ENCODE data around the gene CERS6. TPM values are rescaled to one million over a fixed set of nuclear protein-coding genes. Genes with fewer than 3 reads are reported as not detected.

The CERS6 gene
- total and polyA plus RNA-seq, 4 donors = 4.2 to 20.4 (median 10.1) TPM

DNA sequence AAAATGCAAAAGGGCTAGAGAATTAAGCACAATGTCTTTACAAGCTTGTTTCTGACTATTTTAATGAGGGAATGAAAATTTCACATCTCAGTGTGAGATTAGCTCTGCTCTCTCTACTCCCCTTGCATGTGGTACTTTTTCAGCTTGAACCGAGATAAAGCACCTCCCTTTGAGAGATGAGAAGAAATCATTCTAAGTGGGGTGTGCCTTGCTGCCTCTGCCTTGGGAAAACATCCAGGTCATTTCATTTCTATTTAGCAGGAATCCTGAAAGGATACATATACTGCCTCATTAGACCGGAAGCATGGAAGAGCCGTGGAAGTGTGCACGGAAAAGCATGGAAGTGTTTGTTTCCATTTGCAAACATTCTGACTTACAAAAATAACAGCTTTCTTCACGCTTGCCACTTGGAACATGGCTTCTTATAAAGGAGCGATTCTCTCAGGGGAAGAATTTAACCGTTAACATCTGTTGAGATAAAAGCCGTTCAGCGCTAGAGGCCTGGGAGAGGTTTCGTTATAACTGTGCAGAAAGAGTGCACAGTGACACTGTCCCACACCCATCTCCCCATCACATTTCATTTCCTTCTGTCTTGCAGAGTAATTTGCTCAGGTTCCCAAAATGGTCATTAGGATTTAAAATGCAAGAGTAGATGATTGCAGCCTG, 363.1 kb downstream of the CERS6 start:
- H3K4me3 ChIP-seq (ENCODE audit: low read depth in 1 of 3, low read length in 3 of 3) = no peak overlapping the region
- no peaks in the 10 kb centered on the region for H3K36me3 ChIP-seq (ENCODE audit: control insufficient read depth in 4 of 4, insufficient read depth in 3 of 4, low read depth in 1 of 4, low read length in 3 of 4)
- no peak overlapping the region for H3K27ac ChIP-seq (ENCODE audit: low read depth in 1 of 2, low read length in 2 of 2)
- WGBS = 77% methylated on average over 10 of the region's 10 CpGs
- no peak for DNase-seq (ENCODE audit: low spot score)
- no peak overlapping the region for H3K9ac ChIP-seq (ENCODE audit: low read depth in 1 of 2, low read length in 2 of 2)
- peaks cover 0 to 18% (median 10%) of the 10 kb centered on the region in 4 donors for H3K4me1 ChIP-seq (ENCODE audit: control insufficient read depth in 4 of 4, insufficient read depth in 4 of 4, low read length in 3 of 4)
- TF ChIP-seq, protein P1, sequence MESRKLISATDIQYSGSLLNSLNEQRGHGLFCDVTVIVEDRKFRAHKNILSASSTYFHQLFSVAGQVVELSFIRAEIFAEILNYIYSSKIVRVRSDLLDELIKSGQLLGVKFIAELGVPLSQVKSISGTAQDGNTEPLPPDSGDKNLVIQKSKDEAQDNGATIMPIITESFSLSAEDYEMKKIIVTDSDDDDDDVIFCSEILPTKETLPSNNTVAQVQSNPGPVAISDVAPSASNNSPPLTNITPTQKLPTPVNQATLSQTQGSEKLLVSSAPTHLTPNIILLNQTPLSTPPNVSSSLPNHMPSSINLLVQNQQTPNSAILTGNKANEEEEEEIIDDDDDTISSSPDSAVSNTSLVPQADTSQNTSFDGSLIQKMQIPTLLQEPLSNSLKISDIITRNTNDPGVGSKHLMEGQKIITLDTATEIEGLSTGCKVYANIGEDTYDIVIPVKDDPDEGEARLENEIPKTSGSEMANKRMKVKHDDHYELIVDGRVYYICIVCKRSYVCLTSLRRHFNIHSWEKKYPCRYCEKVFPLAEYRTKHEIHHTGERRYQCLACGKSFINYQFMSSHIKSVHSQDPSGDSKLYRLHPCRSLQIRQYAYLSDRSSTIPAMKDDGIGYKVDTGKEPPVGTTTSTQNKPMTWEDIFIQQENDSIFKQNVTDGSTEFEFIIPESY (IDR thresholded peaks at IDR 0.05) = no peak
- no peak for TF ChIP-seq EGR1 (IDR thresholded peaks at IDR 0.05; ENCODE audit: low read depth in 2 of 2)
- TF ChIP-seq, protein P2, sequence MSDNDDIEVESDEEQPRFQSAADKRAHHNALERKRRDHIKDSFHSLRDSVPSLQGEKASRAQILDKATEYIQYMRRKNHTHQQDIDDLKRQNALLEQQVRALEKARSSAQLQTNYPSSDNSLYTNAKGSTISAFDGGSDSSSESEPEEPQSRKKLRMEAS (IDR thresholded peaks at IDR 0.05) = no peak
- no peak for TF ChIP-seq GABPA (IDR thresholded peaks at IDR 0.05 in 1 of 2, conservative IDR thresholded peaks at IDR 0.05 in 1 of 2)
- TF ChIP-seq RAD21 (IDR thresholded peaks at IDR 0.05) = no peak
- no peak for TF ChIP-seq FOXA2 (IDR thresholded peaks at IDR 0.05)
- TF ChIP-seq TAF1 (conservative IDR thresholded peaks at IDR 0.05) = no peak
- no peak for TF ChIP-seq RXRA (IDR thresholded peaks at IDR 0.05)
- H3K9me3 ChIP-seq (ENCODE audit: control insufficient read depth in 4 of 4, low read length in 3 of 4) = no peaks in the 10 kb centered on the region
- H3K27me3 ChIP-seq (ENCODE audit: control insufficient read depth in 4 of 4, insufficient read depth in 4 of 4, low read length in 3 of 4) = no peaks in the 10 kb centered on the region

DNA sequence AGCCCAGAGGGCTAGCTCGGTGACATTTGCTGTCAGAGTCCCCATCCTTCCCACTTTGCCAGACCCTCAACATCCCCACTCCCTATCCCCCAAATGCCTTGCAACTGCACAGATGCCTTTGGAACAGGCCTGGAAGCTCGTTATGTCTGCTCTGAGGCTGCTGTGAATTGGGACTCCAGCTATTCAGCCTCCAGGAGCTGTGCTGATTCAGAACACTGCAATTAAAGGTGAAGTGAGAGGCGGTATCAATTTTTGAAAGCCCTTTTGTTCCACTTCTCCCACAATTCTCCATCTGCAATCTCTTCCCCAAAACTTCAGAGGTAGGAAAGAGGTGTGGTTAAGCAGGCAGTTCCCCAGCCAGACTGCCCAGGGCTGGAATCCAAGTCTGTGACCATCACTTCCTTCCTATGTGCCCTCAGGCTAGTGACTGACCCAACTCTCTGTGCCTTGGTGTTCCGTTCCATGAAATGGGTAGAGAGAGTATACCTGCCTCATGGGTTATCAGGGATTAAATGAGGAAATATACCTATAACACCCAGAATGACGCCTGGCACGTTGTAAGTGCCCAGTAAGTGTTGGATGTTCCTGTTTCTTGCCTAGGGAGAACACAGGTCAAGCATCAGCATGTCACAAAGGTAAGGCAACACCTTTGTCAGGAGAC, 363.9 kb downstream of the CERS6 start:
- Histone ChIP-seq H3K27me3 (ENCODE audit: control insufficient read depth in 4 of 4, insufficient read depth in 4 of 4, low read length in 3 of 4) (no peaks in the 10 kb centered on the region), H3K9ac (ENCODE audit: low read depth in 1 of 2, low read length in 2 of 2) (no peak overlapping the region), H3K36me3 (ENCODE audit: control insufficient read depth in 4 of 4, insufficient read depth in 3 of 4, low read depth in 1 of 4, low read length in 3 of 4) (no peaks in the 10 kb centered on the region), H3K9me3 (ENCODE audit: control insufficient read depth in 4 of 4, low read length in 3 of 4) (no peaks in the 10 kb centered on the region), H3K27ac (ENCODE audit: low read depth in 1 of 2, low read length in 2 of 2) (no peak overlapping the region), H3K4me1 (ENCODE audit: control insufficient read depth in 4 of 4, insufficient read depth in 4 of 4, low read length in 3 of 4) (peaks cover 0 to 12% (median 8%) of the 10 kb centered on the region in 4 donors), H3K4me3 (ENCODE audit: low read depth in 1 of 3, low read length in 3 of 3) (no peak overlapping the region)
- TF ChIP-seq EGR1 (IDR thresholded peaks at IDR 0.05; ENCODE audit: low read depth in 2 of 2) (no peak), RAD21 (IDR thresholded peaks at IDR 0.05) (no peak), HNF4A (conservative IDR thresholded peaks at IDR 0.05) (no peak), RXRA (IDR thresholded peaks at IDR 0.05) (no peak)
- TF ChIP-seq, protein P3, sequence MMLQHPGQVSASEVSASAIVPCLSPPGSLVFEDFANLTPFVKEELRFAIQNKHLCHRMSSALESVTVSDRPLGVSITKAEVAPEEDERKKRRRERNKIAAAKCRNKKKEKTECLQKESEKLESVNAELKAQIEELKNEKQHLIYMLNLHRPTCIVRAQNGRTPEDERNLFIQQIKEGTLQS (IDR thresholded peaks at IDR 0.05) = no peak
- DNase-seq (ENCODE audit: low spot score) = no peak
- 93% methylated on average over 6 of the region's 6 CpGs for WGBS

DNA sequence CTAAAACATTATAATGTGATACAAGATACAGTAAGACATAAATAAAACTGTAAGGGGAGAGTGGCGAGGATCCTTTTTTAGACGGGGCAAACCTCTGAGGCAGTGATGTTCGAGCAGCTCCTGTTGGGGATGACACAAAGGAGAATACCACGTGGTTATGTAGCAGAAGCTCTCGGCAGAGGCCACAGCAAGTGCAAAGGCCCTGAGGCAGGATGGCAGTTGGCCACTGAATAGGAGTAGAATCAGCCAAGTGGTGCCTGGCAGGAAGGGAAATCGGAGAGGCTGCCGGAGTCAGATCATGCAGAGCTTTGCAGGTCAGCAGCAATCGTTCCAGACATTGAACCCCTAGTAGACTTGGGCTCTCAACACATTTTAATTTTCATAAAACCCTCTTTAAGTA, 365.5 kb downstream of the CERS6 start:
- DNase-seq (ENCODE audit: low spot score) = no peak

More for the DNA sequence above, 365.5 kb downstream of the CERS6 start:
- 92% methylated on average over 8 of the region's 8 CpGs for WGBS
- no peak for TF ChIP-seq FOXA1 (IDR thresholded peaks at IDR 0.05)
- TF ChIP-seq, protein P4, sequence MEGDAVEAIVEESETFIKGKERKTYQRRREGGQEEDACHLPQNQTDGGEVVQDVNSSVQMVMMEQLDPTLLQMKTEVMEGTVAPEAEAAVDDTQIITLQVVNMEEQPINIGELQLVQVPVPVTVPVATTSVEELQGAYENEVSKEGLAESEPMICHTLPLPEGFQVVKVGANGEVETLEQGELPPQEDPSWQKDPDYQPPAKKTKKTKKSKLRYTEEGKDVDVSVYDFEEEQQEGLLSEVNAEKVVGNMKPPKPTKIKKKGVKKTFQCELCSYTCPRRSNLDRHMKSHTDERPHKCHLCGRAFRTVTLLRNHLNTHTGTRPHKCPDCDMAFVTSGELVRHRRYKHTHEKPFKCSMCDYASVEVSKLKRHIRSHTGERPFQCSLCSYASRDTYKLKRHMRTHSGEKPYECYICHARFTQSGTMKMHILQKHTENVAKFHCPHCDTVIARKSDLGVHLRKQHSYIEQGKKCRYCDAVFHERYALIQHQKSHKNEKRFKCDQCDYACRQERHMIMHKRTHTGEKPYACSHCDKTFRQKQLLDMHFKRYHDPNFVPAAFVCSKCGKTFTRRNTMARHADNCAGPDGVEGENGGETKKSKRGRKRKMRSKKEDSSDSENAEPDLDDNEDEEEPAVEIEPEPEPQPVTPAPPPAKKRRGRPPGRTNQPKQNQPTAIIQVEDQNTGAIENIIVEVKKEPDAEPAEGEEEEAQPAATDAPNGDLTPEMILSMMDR (IDR thresholded peaks at IDR 0.05; ENCODE audit: low read depth, low read length, missing input control) = no peak
- TF ChIP-seq, protein P3 (IDR thresholded peaks at IDR 0.05) = no peak
- TF ChIP-seq, protein P2 (IDR thresholded peaks at IDR 0.05) = no peak
- no peak for TF ChIP-seq TAF1 (conservative IDR thresholded peaks at IDR 0.05)
- TF ChIP-seq FOXA2 (IDR thresholded peaks at IDR 0.05) = no peak
- TF ChIP-seq, protein P1 (IDR thresholded peaks at IDR 0.05) = no peak
- no peak for TF ChIP-seq RXRA (IDR thresholded peaks at IDR 0.05)
- no peak for TF ChIP-seq YY1 (IDR thresholded peaks at IDR 0.05)
- TF ChIP-seq SP1 (IDR thresholded peaks at IDR 0.05) = no peak
- TF ChIP-seq HNF4G (IDR thresholded peaks at IDR 0.05) = no peak
- no peak for TF ChIP-seq JUND (IDR thresholded peaks at IDR 0.05)
- TF ChIP-seq GABPA (IDR thresholded peaks at IDR 0.05 in 1 of 2, conservative IDR thresholded peaks at IDR 0.05 in 1 of 2) = no peak
- no peak for TF ChIP-seq EGR1 (IDR thresholded peaks at IDR 0.05; ENCODE audit: low read depth in 2 of 2)
- no peak for TF ChIP-seq NR2F2 (IDR thresholded peaks at IDR 0.05)
- no peak for TF ChIP-seq RAD21 (IDR thresholded peaks at IDR 0.05)
- Histone ChIP-seq H3K27ac (ENCODE audit: low read depth in 1 of 2, low read length in 2 of 2) (no peak overlapping the region), H3K9me3 (ENCODE audit: control insufficient read depth in 4 of 4, low read length in 3 of 4) (no peaks in the 10 kb centered on the region), H3K9ac (ENCODE audit: low read depth in 1 of 2, low read length in 2 of 2) (no peak overlapping the region), H3K27me3 (ENCODE audit: control insufficient read depth in 4 of 4, insufficient read depth in 4 of 4, low read length in 3 of 4) (no peaks in the 10 kb centered on the region), H3K4me3 (ENCODE audit: low read depth in 1 of 3, low read length in 3 of 3) (no peak overlapping the region), H3K4me1 (ENCODE audit: control insufficient read depth in 4 of 4, insufficient read depth in 4 of 4, low read length in 3 of 4) (no peaks in the 10 kb centered on the region), H3K36me3 (ENCODE audit: control insufficient read depth in 4 of 4, insufficient read depth in 3 of 4, low read depth in 1 of 4, low read length in 3 of 4) (no peaks in the 10 kb centered on the region)

Measured in liver (tissue), 9 donors.